SK-N-SH treated with all-trans-retinoic acid at 6 μM for 48 hours (cell line): ENCODE measurements around the gene MARCKSL1.

Source experiments
- CSDC2 ChIP-seq: fragments of 250-450 bp; sonication (Bioruptor Pico); IDR thresholded peaks from 2 replicates; pipeline ENCODE4 v1.5.0; 2020; ENCODE audit warnings: mild to moderate bottlenecking, moderate library complexity
- GLIS3 ChIP-seq: fragments of 250-450 bp; sonication (Bioruptor Pico); IDR thresholded peaks from 2 replicates; pipeline ENCODE4 v1.5.0; 2020; ENCODE audit warnings: mild to moderate bottlenecking, moderate library complexity
- ISL1 ChIP-seq: fragments of 250-450 bp; sonication (Bioruptor Pico); IDR thresholded peaks from 2 replicates; pipeline ENCODE4 v2.1.2; 2022; ENCODE audit warnings: mild to moderate bottlenecking, moderate library complexity
- RARB ChIP-seq: fragments of 250-450 bp; sonication (Bioruptor Pico); IDR thresholded peaks from 2 replicates; pipeline ENCODE4 v1.8.0; 2021; ENCODE audit warnings: mild to moderate bottlenecking, moderate library complexity
- SNAI2 ChIP-seq: fragments of 250-450 bp; sonication (Bioruptor Pico); IDR thresholded peaks from 2 replicates; pipeline ENCODE4 v1.5.0; 2020; ENCODE audit warnings: mild to moderate bottlenecking, moderate library complexity
- TCF4 ChIP-seq: fragments of 250-450 bp; sonication (Bioruptor Pico); IDR thresholded peaks from 2 replicates; pipeline ENCODE4 v1.8.0; 2021; ENCODE audit warnings: mild to moderate bottlenecking, moderate library complexity, borderline replicate concordance
- ZC3H10 ChIP-seq: fragments of 250-450 bp; sonication (Bioruptor Pico); IDR thresholded peaks from 2 replicates; pipeline ENCODE4 v1.5.1; 2021; ENCODE audit warnings: mild to moderate bottlenecking, moderate library complexity
- ZFP3 ChIP-seq: fragments of 250-450 bp; sonication (Bioruptor Pico); IDR thresholded peaks from 2 replicates; pipeline ENCODE4 v1.5.0; 2020; ENCODE audit warnings: mild to moderate bottlenecking, moderate library complexity
- ZNF8 ChIP-seq: fragments of 450-650 bp; formaldehyde crosslinking; IDR thresholded peaks from 2 replicates; pipeline ENCODE4 v1.5.0; 2020; ENCODE audit warnings: mild to moderate bottlenecking, moderate library complexity
- TF ChIP-seq, protein P1 (sequence below): fragments of 250-450 bp; sonication (Bioruptor Pico); IDR thresholded peaks from 2 replicates; pipeline ENCODE4 v1.5.0; 2020; ENCODE audit warnings: mild to moderate bottlenecking, moderate library complexity
- TF ChIP-seq, protein P2 (sequence below): fragments of 250-450 bp; sonication (Bioruptor Pico); IDR thresholded peaks from 2 replicates; pipeline ENCODE4 v1.8.0; 2021; ENCODE audit warnings: low read depth, mild to moderate bottlenecking, moderate library complexity, borderline replicate concordance
- TF ChIP-seq, protein P3 (sequence below): fragments of 250-450 bp; sonication (Bioruptor Pico); IDR thresholded peaks from 2 replicates; pipeline ENCODE4 v1.5.1; 2020; ENCODE audit warnings: low read depth, mild to moderate bottlenecking, moderate library complexity
- TF ChIP-seq, protein P4 (sequence below): fragments of 250-450 bp; sonication (Bioruptor Pico); IDR thresholded peaks from 2 replicates; pipeline ENCODE4 v1.8.0; 2020; ENCODE audit warnings: mild to moderate bottlenecking, moderate library complexity, borderline replicate concordance

DNA sequence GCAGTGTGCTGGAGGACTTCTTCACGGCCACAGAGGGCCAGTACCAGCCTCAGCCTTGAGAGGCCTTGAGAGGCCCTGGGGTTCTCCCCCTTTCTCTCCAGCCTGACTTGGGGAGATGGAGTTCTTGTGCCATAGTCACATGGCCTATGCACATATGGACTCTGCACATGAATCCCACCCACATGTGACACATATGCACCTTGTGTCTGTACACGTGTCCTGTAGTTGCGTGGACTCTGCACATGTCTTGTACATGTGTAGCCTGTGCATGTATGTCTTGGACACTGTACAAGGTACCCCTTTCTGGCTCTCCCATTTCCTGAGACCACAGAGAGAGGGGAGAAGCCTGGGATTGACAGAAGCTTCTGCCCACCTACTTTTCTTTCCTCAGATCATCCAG lies 50.4 kb downstream of the MARCKSL1 start:
- TF ChIP-seq, protein P1, sequence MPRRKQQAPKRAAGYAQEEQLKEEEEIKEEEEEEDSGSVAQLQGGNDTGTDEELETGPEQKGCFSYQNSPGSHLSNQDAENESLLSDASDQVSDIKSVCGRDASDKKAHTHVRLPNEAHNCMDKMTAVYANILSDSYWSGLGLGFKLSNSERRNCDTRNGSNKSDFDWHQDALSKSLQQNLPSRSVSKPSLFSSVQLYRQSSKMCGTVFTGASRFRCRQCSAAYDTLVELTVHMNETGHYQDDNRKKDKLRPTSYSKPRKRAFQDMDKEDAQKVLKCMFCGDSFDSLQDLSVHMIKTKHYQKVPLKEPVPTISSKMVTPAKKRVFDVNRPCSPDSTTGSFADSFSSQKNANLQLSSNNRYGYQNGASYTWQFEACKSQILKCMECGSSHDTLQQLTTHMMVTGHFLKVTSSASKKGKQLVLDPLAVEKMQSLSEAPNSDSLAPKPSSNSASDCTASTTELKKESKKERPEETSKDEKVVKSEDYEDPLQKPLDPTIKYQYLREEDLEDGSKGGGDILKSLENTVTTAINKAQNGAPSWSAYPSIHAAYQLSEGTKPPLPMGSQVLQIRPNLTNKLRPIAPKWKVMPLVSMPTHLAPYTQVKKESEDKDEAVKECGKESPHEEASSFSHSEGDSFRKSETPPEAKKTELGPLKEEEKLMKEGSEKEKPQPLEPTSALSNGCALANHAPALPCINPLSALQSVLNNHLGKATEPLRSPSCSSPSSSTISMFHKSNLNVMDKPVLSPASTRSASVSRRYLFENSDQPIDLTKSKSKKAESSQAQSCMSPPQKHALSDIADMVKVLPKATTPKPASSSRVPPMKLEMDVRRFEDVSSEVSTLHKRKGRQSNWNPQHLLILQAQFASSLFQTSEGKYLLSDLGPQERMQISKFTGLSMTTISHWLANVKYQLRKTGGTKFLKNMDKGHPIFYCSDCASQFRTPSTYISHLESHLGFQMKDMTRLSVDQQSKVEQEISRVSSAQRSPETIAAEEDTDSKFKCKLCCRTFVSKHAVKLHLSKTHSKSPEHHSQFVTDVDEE (CRISPR knock-in tag) = no peak
- TF ChIP-seq RARB (no peak), GLIS3 (no peak), TCF4 (CRISPR knock-in tag) (no peak), ZFP3 (CRISPR knock-in tag) (no peak), CSDC2 (CRISPR knock-in tag) (no peak), ZNF8 (CRISPR knock-in tag) (no peak), ISL1 (CRISPR knock-in tag) (no peak), SNAI2 (CRISPR knock-in tag) (no peak), ZC3H10 (CRISPR knock-in tag) (no peak)
- TF ChIP-seq, protein P2, sequence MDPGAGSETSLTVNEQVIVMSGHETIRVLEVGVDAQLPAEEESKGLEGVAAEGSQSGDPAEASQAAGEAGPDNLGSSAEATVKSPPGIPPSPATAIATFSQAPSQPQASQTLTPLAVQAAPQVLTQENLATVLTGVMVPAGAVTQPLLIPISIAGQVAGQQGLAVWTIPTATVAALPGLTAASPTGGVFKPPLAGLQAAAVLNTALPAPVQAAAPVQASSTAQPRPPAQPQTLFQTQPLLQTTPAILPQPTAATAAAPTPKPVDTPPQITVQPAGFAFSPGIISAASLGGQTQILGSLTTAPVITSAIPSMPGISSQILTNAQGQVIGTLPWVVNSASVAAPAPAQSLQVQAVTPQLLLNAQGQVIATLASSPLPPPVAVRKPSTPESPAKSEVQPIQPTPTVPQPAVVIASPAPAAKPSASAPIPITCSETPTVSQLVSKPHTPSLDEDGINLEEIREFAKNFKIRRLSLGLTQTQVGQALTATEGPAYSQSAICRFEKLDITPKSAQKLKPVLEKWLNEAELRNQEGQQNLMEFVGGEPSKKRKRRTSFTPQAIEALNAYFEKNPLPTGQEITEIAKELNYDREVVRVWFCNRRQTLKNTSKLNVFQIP (CRISPR knock-in tag) = no peak
- TF ChIP-seq, protein P3, sequence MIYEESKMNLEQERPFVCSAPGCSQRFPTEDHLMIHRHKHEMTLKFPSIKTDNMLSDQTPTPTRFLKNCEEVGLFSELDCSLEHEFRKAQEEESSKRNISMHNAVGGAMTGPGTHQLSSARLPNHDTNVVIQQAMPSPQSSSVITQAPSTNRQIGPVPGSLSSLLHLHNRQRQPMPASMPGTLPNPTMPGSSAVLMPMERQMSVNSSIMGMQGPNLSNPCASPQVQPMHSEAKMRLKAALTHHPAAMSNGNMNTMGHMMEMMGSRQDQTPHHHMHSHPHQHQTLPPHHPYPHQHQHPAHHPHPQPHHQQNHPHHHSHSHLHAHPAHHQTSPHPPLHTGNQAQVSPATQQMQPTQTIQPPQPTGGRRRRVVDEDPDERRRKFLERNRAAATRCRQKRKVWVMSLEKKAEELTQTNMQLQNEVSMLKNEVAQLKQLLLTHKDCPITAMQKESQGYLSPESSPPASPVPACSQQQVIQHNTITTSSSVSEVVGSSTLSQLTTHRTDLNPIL = no peak
- TF ChIP-seq, protein P4, sequence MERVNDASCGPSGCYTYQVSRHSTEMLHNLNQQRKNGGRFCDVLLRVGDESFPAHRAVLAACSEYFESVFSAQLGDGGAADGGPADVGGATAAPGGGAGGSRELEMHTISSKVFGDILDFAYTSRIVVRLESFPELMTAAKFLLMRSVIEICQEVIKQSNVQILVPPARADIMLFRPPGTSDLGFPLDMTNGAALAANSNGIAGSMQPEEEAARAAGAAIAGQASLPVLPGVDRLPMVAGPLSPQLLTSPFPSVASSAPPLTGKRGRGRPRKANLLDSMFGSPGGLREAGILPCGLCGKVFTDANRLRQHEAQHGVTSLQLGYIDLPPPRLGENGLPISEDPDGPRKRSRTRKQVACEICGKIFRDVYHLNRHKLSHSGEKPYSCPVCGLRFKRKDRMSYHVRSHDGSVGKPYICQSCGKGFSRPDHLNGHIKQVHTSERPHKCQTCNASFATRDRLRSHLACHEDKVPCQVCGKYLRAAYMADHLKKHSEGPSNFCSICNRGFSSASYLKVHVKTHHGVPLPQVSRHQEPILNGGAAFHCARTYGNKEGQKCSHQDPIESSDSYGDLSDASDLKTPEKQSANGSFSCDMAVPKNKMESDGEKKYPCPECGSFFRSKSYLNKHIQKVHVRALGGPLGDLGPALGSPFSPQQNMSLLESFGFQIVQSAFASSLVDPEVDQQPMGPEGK (CRISPR knock-in tag) = no peak
